ENCODE measurements around the gene BUD31.

The BUD31 gene

DNA sequence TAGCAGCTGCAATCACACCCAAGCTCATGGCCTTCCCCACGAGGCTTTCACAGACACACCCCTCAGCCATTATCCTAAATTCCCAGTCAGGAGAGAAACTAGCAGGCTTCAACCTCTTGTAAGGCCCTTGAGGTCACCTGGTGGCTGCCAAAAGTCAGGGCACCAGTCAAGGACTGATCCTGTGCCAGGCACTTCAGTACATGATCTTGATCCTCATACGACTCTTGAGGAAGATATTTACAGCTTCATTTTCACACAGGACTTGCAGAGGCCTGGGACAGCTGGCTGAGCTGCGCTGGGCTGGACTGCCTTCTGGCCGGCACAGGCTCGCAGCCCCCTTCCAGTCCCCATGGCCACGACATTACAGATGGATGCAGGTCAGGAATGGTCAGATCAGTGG is 9.2 kb upstream of the BUD31 start:
- no peak for ATAC-seq
- TF ChIP-seq ZFP3 (CRISPR knock-in tag; IDR thresholded peaks at IDR 0.05) (no peak), ISL1 (CRISPR knock-in tag; IDR thresholded peaks at IDR 0.05) (no peak), ESRRG (CRISPR knock-in tag; IDR thresholded peaks at IDR 0.05) (no peak), ZNF70 (CRISPR knock-in tag; IDR thresholded peaks at IDR 0.05) (no peak), RARB (CRISPR knock-in tag; IDR thresholded peaks at IDR 0.05) (no peak), ZFP30 (CRISPR knock-in tag; IDR thresholded peaks at IDR 0.05) (no peak), CSDC2 (CRISPR knock-in tag; IDR thresholded peaks at IDR 0.05) (no peak), SNAI2 (CRISPR knock-in tag; IDR thresholded peaks at IDR 0.05) (no peak), BACH2 (CRISPR knock-in tag; IDR thresholded peaks at IDR 0.05; ENCODE audit: borderline replicate concordance) (no peak), ZNF565 (CRISPR knock-in tag; conservative IDR thresholded peaks at IDR 0.05; ENCODE audit: low read depth) (no peak), GLIS3 (CRISPR knock-in tag; IDR thresholded peaks at IDR 0.05) (no peak)
- TF ChIP-seq, protein P1, sequence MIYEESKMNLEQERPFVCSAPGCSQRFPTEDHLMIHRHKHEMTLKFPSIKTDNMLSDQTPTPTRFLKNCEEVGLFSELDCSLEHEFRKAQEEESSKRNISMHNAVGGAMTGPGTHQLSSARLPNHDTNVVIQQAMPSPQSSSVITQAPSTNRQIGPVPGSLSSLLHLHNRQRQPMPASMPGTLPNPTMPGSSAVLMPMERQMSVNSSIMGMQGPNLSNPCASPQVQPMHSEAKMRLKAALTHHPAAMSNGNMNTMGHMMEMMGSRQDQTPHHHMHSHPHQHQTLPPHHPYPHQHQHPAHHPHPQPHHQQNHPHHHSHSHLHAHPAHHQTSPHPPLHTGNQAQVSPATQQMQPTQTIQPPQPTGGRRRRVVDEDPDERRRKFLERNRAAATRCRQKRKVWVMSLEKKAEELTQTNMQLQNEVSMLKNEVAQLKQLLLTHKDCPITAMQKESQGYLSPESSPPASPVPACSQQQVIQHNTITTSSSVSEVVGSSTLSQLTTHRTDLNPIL (CRISPR knock-in tag; IDR thresholded peaks at IDR 0.05; ENCODE audit: low read depth) = no peak
- TF ChIP-seq, protein P2, sequence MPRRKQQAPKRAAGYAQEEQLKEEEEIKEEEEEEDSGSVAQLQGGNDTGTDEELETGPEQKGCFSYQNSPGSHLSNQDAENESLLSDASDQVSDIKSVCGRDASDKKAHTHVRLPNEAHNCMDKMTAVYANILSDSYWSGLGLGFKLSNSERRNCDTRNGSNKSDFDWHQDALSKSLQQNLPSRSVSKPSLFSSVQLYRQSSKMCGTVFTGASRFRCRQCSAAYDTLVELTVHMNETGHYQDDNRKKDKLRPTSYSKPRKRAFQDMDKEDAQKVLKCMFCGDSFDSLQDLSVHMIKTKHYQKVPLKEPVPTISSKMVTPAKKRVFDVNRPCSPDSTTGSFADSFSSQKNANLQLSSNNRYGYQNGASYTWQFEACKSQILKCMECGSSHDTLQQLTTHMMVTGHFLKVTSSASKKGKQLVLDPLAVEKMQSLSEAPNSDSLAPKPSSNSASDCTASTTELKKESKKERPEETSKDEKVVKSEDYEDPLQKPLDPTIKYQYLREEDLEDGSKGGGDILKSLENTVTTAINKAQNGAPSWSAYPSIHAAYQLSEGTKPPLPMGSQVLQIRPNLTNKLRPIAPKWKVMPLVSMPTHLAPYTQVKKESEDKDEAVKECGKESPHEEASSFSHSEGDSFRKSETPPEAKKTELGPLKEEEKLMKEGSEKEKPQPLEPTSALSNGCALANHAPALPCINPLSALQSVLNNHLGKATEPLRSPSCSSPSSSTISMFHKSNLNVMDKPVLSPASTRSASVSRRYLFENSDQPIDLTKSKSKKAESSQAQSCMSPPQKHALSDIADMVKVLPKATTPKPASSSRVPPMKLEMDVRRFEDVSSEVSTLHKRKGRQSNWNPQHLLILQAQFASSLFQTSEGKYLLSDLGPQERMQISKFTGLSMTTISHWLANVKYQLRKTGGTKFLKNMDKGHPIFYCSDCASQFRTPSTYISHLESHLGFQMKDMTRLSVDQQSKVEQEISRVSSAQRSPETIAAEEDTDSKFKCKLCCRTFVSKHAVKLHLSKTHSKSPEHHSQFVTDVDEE (CRISPR knock-in tag; IDR thresholded peaks at IDR 0.05) = no peak
- TF ChIP-seq, protein P3, sequence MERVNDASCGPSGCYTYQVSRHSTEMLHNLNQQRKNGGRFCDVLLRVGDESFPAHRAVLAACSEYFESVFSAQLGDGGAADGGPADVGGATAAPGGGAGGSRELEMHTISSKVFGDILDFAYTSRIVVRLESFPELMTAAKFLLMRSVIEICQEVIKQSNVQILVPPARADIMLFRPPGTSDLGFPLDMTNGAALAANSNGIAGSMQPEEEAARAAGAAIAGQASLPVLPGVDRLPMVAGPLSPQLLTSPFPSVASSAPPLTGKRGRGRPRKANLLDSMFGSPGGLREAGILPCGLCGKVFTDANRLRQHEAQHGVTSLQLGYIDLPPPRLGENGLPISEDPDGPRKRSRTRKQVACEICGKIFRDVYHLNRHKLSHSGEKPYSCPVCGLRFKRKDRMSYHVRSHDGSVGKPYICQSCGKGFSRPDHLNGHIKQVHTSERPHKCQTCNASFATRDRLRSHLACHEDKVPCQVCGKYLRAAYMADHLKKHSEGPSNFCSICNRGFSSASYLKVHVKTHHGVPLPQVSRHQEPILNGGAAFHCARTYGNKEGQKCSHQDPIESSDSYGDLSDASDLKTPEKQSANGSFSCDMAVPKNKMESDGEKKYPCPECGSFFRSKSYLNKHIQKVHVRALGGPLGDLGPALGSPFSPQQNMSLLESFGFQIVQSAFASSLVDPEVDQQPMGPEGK (CRISPR knock-in tag; IDR thresholded peaks at IDR 0.05; ENCODE audit: borderline replicate concordance) = no peak

DNA sequence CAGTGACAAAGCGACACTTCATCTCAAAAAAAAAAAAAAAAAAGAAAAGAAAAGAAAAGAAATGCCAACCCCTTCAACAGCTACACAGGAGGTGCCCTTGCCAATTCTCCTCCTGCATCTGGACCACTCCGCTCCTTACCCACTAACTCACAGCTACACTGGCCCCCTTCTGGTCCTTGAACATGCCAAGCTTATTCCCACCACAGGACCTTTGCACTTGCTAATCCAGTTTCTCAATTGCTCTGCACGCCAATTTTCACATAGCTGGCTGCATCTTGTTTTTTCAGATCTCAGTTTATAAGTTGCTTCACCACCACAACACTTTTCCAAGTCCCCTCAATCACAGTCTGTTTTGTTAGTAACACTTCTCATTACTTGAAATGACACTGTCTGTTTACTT is 5.9 kb upstream of the BUD31 start:
- TF ChIP-seq PPARA (CRISPR knock-in tag; IDR thresholded peaks at IDR 0.05; ENCODE audit: borderline replicate concordance) (no peak), ISL1 (CRISPR knock-in tag; IDR thresholded peaks at IDR 0.05) (no peak), GLIS3 (CRISPR knock-in tag; IDR thresholded peaks at IDR 0.05) (no peak), ZNF8 (CRISPR knock-in tag; IDR thresholded peaks at IDR 0.05) (no peak), ZFP3 (CRISPR knock-in tag; IDR thresholded peaks at IDR 0.05) (no peak), ZC3H10 (CRISPR knock-in tag; IDR thresholded peaks at IDR 0.05) (no peak), ARNTL (CRISPR knock-in tag; IDR thresholded peaks at IDR 0.05; ENCODE audit: borderline replicate concordance, low read depth) (no peak), CSDC2 (CRISPR knock-in tag; IDR thresholded peaks at IDR 0.05) (no peak), TCF4 (CRISPR knock-in tag; IDR thresholded peaks at IDR 0.05; ENCODE audit: borderline replicate concordance) (no peak), ESRRG (CRISPR knock-in tag; IDR thresholded peaks at IDR 0.05) (no peak)
- TF ChIP-seq, protein P3 (CRISPR knock-in tag; IDR thresholded peaks at IDR 0.05; ENCODE audit: borderline replicate concordance) = no peak

DNA sequence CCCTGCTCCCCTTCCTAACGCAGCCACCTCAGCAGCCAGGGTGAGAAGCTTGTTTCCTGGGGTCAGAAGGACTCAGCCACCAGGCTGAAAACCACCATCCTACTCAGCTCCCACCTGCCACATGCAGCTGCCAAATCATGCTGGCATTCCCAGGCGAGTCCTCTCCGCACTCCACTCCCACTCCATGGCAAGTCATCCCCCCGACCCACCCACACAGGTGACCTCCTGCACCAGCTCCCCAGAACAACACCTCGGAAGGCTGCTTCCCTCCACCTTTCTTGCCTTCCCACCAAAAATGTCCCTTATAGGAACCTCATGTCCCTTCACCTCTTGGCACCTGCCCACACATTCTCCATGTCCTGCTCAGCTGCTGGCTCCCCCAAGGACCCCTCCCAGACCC is 5.0 kb upstream of the BUD31 start:
- TF ChIP-seq GLIS3 (CRISPR knock-in tag; IDR thresholded peaks at IDR 0.05) = no peak
- no peak for ATAC-seq

More for the DNA sequence above, 5.9 kb upstream of the BUD31 start:
- ATAC-seq = no peak

DNA sequence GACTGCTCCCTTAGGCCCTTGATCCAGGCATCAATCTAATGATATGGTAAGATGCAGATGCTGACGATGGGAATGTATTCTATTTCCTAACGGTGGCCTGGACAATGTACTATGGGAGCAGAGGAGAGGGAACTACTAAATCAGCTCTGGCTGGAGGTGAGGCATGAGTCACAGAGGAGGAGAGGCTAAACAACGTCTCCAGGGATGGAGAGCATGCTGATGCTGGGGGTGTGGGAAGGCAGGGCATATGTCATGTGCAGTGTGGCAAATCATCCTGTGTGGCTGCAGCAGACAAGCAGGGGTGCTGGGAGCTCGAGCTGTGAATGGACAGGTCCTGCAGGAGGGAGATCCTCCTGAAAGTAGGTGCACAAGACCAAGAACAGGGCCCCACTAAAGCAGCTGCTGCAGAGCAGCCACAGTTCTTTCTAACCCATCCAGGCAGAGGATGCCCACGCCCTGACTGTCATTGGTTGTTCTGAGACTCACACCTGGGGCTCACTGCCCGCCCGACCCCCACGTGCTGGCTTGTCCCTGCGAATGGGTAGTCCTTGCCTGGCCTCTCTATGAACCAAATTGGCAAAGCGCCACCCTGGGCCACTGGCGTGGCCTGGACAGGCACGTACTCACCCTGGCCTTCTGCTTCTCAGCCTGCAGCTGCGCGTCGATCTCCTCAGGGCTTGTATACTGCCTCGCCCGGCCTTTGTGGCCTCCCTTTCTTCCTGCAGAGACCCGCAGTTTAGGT is 4.4 kb upstream of the BUD31 start:
- ATAC-seq = no peak
- no peak for TF ChIP-seq GLIS3 (CRISPR knock-in tag; IDR thresholded peaks at IDR 0.05)
- TF ChIP-seq BACH2 (CRISPR knock-in tag; IDR thresholded peaks at IDR 0.05; ENCODE audit: borderline replicate concordance) = no peak
- no peak for TF ChIP-seq PPARA (CRISPR knock-in tag; IDR thresholded peaks at IDR 0.05; ENCODE audit: borderline replicate concordance)
- no peak for TF ChIP-seq ZNF8 (CRISPR knock-in tag; IDR thresholded peaks at IDR 0.05)
- TF ChIP-seq ISL1 (CRISPR knock-in tag; IDR thresholded peaks at IDR 0.05) = no peak
- no peak for TF ChIP-seq ZNF565 (CRISPR knock-in tag; conservative IDR thresholded peaks at IDR 0.05; ENCODE audit: low read depth)
- no peak for TF ChIP-seq CSDC2 (CRISPR knock-in tag; IDR thresholded peaks at IDR 0.05)
- TF ChIP-seq TCF4 (CRISPR knock-in tag; IDR thresholded peaks at IDR 0.05; ENCODE audit: borderline replicate concordance) = no peak

Data from SK-N-SH treated with all-trans-retinoic acid at 6 μM for 48 hours (cell line).